ENCODE results near the gene CYP2W1. TPM values are rescaled to one million over a fixed set of nuclear protein-coding genes. Genes with fewer than 3 reads are reported as not detected.
"Not testable (repeated sequence)": the region's sequence is repeated elsewhere in the genome, so short reads cannot be mapped to it uniquely, and the experiment has no call there.

Gene CYP2W1
- total RNA-seq, 2 donors from 2014 or later = not detected

DNA sequence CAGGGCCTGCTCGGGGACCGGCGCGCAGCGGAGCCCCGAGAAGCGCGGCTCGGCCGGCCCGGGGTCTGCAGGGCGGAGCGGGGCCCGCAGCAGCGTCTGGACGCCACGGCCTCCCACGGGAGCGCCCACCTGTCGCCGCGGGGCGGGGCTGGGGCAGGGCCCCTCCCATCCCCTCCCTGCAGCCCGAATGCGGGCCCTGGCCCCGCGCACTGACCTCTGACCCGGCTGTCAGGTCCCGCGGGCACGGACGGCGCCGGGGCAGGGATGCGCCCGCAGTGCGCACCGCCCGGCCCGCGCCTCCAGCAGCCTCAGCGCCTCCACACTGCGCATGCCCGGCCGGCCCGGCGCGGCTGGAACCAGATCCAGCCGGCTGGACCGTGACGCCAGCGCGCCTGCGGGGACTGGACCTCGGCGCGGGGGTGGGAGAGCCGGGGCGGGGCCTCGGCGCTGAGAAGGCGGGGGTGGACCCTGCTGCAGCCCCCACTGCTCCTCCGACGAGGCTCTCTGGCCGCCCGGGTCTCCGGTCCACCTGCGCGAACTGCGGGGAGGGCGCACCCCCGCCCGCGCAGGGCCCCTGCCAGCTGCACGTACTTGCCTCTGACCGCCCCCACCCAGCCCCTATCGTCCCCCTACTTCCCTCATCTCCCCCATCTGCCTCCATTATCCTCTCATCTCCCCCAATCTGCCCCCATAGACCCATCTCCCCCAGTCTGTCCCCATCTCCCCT is 45.2 kb downstream of the CYP2W1 start:
- Mint-ChIP-seq H3K27me3 (no peaks in the 10 kb centered on the region), H3K4me1 (peaks cover 34% of the 10 kb centered on the region)
- DNase-seq = peak; percentile 74 to 75 (median 74)

DNA sequence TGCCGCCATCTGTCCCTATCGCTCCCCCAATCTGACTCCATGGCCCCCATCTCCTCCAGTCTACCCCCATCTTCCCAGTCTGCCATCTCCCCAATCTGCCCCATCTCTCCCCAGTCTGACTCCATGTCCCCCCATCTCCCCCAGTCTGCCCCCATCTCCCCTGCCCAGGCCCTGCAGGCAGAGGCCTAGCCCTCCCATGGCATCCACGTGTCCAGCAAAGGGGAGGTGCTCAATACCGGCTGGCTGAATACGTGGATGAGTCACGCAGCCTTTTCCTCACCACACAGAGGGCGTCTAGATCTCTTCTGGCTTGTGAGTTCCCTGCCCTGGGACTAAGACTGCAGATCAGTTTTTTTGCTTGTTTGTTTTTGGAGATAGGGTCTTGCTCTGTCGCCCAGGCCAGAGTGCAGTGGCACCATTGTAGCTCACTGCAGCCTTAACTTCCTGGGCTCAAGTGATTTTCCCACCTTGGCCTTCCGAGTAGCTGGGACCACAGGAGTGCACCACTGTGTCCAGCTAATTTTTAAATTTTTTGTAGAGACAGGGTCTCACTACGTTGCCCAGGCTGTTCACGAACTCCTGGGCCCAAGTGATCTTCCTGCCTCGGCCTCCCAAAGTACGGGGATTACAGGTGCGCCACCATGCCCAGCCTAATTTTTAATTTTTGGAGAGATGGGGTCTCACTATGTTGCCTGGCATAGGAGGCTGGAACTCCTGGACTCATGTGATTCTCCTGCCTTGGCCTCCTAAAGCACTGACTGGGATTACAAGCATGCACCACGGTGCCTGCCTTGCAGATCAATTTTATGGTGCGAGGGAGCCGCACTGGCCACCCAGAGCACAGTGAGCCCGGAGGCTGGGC is 46.0 kb downstream of the CYP2W1 start:
- no peaks in the 10 kb centered on the region for H3K9me3 ChIP-seq (ENCODE audit: control insufficient read depth, low read length, poor library complexity, severe bottlenecking)
- H3K4me3 Mint-ChIP-seq = peak overlapping the region; percentile 80
- DNase-seq (peak in 2 of 3 donors; percentile 39 to 48), ATAC-seq (peak; percentile 69)
- no peaks in the 10 kb centered on the region for H3K36me3 Mint-ChIP-seq (ENCODE audit: low read depth)
- H3K27ac Mint-ChIP-seq = peak overlapping the region; percentile 65
- no peaks in the 10 kb centered on the region for H3K27me3 Mint-ChIP-seq
- H3K4me1 Mint-ChIP-seq = peaks cover 36% of the 10 kb centered on the region

More for the DNA sequence above, 45.2 kb downstream of the CYP2W1 start:
- peak overlapping the region; percentile 65 for H3K27ac Mint-ChIP-seq
- peaks cover 2% of the 10 kb centered on the region for H3K36me3 Mint-ChIP-seq (ENCODE audit: low read depth)
- H3K4me3 Mint-ChIP-seq = peak overlapping the region; percentile 80
- no peaks in the 10 kb centered on the region for H3K9me3 ChIP-seq (ENCODE audit: control insufficient read depth, low read length, poor library complexity, severe bottlenecking)
- peak; percentile 78 for ATAC-seq

DNA sequence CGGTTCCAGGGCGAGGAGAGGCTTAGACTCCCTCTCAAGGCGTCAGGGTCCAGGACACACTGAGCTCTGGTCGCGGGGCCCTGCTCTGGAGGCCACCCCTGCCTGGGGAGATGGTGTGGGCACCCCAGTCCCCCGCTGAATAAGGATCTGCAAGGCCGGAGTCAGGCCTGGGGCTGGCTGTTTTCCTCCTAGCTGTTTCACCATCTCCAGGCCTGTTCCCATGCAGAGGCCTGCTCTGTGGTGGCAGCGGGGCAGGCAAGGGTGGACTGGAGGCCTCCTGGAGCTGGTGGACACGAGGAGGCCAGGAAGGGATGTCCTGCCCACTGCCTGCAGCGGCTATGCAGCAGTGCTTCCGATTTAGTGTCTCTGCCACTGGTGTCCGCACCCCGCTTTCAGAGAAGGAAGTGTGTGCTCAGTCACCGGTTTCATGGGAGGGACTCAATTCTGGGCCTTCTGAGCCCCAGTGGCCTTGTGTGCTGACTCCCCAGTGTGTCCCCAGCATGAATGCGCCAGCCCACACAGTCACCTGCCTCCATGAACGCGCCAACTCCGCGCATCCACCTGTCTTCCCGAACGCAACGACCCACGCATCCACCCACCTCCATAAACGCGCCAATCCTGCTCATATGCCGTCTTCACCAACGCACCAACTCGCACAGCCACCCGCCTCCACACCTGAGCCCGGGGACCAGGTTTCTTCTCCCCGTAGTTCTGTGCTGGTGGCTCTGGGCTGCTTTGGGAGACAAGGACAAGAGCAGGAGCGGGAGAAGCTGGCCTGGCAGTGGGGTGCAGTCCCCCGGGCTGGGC is 46.9 kb downstream of the CYP2W1 start:
- peaks cover 41% of the 10 kb centered on the region for H3K4me1 Mint-ChIP-seq

DNA sequence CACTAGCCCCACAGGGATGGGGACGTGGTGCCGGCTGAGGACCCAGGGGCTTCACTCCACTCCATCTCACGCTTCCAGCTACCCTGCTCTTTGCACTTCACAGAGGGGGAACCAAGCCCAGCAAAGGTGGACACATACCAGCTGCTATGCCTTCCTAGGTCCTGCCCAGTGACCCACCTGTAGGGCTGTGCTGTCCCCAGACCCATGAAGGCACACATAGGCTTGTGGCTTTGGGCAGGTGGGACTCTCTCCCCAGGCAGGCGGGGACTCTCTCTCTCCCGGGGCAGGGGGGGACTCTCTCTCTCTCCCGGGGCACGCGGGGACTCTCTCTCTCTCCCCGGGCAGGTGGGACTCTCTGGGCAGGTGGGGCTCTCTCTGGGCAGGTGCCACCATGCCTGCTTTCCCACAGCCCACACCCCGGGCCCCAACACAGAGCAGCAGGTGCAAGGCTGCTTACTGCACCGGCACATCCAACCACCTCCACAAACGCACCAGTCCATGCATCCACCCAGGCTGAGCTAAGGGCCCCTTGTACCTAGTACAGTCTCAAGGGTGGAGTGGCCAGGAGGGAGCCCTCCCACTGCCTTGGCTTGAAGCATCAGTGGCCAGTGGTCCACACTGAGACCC is 47.6 kb downstream of the CYP2W1 start:
- DNase-seq (no peak), ATAC-seq (no peak)
- Mint-ChIP-seq H3K36me3 (ENCODE audit: low read depth) (no peaks in the 10 kb centered on the region), H3K27me3 (no peaks in the 10 kb centered on the region), H3K4me3 (no peak overlapping the region), H3K27ac (peak overlapping the region; percentile 65), H3K4me1 (peaks cover 41% of the 10 kb centered on the region)
- H3K9me3 ChIP-seq (ENCODE audit: control insufficient read depth, low read length, poor library complexity, severe bottlenecking) = no peaks in the 10 kb centered on the region

More for the DNA sequence above, 46.9 kb downstream of the CYP2W1 start:
- H3K4me3 Mint-ChIP-seq = peak overlapping the region; percentile 80
- no peaks in the 10 kb centered on the region for H3K27me3 Mint-ChIP-seq
- DNase-seq (no peak), ATAC-seq (no peak)
- no peaks in the 10 kb centered on the region for H3K9me3 ChIP-seq (ENCODE audit: control insufficient read depth, low read length, poor library complexity, severe bottlenecking)
- H3K36me3 Mint-ChIP-seq (ENCODE audit: low read depth) = no peaks in the 10 kb centered on the region
- H3K27ac Mint-ChIP-seq = peak overlapping the region; percentile 65

DNA sequence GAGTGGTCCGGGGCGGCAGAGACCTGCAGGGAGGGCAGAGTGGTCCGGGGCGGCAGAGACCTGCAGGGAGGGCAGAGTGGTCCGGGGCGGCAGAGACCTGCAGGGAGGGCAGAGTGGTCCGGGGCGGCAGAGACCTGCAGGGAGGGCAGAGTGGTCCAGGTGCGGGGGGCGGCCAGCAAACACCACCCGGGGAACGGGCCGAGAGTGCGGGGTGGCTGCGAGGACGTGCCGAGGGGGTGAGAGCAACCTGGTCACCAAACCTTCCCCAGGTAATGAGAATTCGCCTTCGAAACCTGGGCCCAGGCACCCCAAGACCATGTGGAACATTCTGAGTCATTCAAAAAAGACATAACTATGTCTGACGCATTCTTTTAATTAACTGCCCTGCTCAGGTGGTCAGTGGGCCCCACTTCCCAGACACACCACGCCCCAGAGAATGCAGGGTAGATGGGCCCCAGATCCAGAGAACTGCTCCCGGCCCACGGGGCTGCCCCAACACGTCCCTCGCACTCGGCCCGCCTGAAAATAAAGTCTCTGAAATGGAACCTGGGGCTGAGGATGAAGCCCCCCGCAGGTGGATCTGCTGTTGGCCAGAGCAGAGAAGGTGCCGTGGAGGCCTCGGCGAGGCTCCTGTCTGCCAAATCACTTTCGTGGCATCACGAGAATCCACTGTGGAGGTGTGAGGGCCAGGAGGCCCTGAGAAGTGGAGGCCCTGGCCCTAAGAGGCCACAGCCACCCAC is 48.9 kb downstream of the CYP2W1 start:
- DNase-seq (no peak), ATAC-seq (no peak)
- Mint-ChIP-seq H3K36me3 (ENCODE audit: low read depth) (no peaks in the 10 kb centered on the region), H3K4me3 (no peak overlapping the region), H3K27me3 (no peaks in the 10 kb centered on the region), H3K27ac (no peak overlapping the region), H3K4me1 (peaks cover 39% of the 10 kb centered on the region)
- no peaks in the 10 kb centered on the region for H3K9me3 ChIP-seq (ENCODE audit: control insufficient read depth, low read length, poor library complexity, severe bottlenecking)

DNA sequence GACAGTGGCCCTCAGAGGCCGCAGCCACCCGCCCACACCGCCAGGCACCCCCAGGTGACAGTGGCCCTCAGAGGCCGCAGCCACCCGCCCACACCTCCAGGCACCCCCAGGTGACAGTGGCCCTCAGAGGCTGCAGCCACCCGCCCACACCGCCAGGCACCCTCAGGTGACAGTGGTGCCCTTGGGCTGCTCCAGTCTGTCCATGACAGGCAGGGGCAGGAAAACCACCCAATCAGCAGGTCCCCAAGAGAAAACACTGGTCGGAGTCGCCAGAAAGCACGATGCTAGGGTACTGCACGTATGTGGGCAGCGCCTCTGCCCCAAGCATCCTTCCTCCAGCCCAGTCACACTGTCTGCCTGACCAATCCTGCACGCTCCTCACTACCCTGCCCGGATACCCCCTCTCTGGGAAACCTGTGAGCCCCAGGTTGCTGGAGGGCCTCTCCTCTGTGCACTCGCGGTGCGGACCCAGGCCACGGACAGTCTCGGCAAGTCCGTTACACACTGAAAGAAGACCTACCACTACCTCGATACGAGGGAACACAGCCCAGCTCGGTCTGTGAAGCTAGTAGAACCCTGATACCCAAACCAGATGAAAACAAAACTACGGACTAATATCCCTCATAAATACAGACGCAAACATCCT is 49.7 kb downstream of the CYP2W1 start:
- DNase-seq (no peak), ATAC-seq (no peak)
- no peaks in the 10 kb centered on the region for H3K9me3 ChIP-seq (ENCODE audit: control insufficient read depth, low read length, poor library complexity, severe bottlenecking)
- Mint-ChIP-seq H3K4me1 (peaks cover 36% of the 10 kb centered on the region), H3K27ac (peak overlapping the region; percentile 72), H3K36me3 (ENCODE audit: low read depth) (no peaks in the 10 kb centered on the region), H3K4me3 (no peak overlapping the region), H3K27me3 (no peaks in the 10 kb centered on the region)

DNA sequence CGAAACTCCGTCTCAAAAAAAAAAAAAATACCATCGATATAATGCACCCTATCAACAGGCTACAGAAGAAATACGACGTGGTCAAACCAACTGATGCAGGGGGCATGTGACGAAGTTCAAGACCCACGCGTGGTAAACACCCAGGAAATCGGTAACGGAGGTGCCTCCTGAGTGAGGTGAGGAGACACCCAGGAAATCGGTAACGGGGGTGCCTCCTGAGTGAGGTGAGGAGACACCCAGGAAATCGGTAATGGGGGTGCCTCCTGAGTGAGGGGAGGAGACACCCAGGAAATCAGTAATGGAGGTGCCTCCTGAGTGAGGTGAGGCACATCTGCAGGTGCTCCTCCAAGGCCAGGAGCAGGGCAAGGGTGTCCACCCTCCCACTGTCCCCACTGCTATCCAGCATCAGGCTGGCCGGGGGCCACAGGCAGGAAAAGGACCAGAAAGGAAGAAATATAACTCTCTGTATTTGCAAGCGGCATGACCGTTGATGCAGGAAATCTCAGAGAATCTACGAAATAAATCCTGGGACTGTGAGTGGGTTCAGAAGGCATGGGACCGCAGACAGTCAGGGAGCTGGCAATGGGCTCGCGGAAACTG is 50.7 kb downstream of the CYP2W1 start:
- Mint-ChIP-seq H3K4me1 (peaks cover 36% of the 10 kb centered on the region), H3K4me3 (peak overlapping the region; percentile 80), H3K27ac (peak overlapping the region; percentile 72), H3K27me3 (no peaks in the 10 kb centered on the region), H3K36me3 (ENCODE audit: low read depth) (no peaks in the 10 kb centered on the region)
- no peaks in the 10 kb centered on the region for H3K9me3 ChIP-seq (ENCODE audit: control insufficient read depth, low read length, poor library complexity, severe bottlenecking)
- ATAC-seq (peak; percentile 75), DNase-seq (peak in 1 of 3 donors; percentile 33)

DNA sequence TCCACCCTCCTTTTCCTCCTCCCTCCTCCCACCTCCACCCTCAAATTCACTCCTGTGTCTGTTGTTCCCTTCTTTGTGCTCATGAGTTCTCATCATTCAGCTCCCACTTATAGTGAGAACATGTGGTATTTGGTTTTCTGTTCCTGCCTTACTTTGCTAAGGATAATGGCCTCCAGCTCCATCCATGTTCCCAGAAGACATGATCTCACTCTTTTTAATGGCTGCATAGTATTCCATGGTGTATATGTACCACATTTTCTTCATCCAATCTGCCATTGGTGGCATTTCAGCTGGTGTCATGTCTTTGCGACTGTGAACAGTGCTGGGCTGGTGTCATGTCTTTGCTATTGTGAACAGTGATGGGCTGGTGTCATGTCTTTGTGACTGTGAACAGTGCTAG is 51.8 kb downstream of the CYP2W1 start:
- DNase-seq; ATAC-seq; H3K27ac Mint-ChIP-seq; H3K9me3 ChIP-seq (ENCODE audit: control insufficient read depth, low read length, poor library complexity, severe bottlenecking); H3K36me3 Mint-ChIP-seq (ENCODE audit: low read depth); H3K27me3 Mint-ChIP-seq; H3K4me3 Mint-ChIP-seq: not testable (repeated sequence)
- peaks cover 30% of the 10 kb centered on the region for H3K4me1 Mint-ChIP-seq

DNA sequence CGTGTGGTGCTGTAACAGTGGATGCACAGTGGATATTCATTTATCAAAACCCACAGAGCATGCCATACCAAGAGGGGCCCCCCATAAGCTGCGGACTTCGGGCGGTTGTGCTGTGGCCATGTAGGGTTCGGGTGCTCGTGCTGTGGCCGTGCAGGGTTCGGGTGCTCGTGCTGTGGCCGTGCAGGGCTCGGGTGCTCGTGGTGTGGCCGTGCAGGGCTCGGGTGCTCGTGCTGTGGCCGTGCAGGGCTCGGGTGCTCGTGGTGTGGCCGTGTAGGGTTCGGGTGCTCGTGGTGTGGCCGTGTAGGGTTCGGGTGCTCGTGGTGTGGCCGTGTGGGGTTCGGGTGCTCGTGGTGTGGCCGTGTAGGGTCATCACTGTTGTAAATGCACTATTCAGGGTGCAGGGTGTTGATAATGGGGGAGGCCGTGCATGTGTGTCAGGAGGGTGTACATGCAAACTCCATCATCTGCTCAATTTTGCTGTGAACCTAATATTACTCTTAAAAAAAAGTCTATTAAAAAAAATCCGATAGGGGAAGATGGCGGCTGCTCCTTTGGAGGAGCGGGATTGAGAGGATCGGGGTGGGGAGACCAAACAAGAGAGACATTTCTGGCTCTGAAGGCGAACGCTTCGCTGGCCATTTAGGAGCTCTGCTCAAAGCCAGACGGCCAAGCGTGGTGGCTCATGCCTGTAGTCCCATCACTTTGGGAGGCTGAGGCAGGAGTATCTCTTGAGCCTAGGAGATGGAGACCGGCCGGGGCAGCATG is 53.4 kb downstream of the CYP2W1 start:
- not testable (repeated sequence) for DNase-seq; H3K27me3 Mint-ChIP-seq; H3K36me3 Mint-ChIP-seq (ENCODE audit: low read depth); H3K27ac Mint-ChIP-seq; ATAC-seq; H3K4me3 Mint-ChIP-seq; H3K9me3 ChIP-seq (ENCODE audit: control insufficient read depth, low read length, poor library complexity, severe bottlenecking)
- H3K4me1 Mint-ChIP-seq = peaks cover 23% of the 10 kb centered on the region

Measured in T-helper 17 cell (primary cell).